ENCODE measurements around the gene RNASE7.

Gene RNASE7

GRCh38 chr14:21068521-21069387, 26.6 kb downstream of the RNASE7 start:
- no peak for DNase-seq (ENCODE audit: low read depth)

GRCh38 chr14:21069388-21070082, 27.4 kb downstream of the RNASE7 start:
- no peak for DNase-seq (ENCODE audit: low read depth)

DNA sequence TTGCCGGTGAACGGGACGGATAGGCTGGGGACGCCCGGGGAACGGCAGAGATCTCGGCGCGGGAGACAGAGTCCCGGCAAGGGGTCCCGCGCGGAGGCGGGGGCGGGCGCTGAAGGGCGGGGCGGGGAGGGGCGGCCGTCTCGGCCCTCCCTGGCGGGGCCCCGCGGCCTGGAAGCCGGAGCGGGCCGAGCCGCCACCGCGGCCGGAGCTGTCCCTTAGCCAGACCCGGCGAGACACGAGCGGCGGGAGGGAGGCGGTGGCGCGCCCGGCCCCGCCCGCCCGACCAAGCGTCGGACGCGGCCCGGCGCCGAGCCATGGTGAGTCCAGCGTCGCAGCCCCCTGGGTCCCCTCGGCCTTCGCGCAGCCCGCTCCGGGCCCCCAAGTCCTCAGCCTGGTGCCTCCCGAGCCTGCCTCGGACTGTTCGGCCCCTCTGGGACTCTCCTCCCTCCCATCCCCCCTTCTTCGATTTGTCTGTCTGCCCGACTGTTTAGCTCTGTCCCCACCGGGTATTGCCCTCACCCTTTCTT, 28.0 kb downstream of the RNASE7 start, which contains the start of gene ARHGEF40:
TSS of gene ARHGEF40 (plus strand) at position 222 of the 527 bp plus-strand sequence. CDS start at position 315, 93 bp downstream.
- DNase-seq (ENCODE audit: low read depth), result no peak

DNA sequence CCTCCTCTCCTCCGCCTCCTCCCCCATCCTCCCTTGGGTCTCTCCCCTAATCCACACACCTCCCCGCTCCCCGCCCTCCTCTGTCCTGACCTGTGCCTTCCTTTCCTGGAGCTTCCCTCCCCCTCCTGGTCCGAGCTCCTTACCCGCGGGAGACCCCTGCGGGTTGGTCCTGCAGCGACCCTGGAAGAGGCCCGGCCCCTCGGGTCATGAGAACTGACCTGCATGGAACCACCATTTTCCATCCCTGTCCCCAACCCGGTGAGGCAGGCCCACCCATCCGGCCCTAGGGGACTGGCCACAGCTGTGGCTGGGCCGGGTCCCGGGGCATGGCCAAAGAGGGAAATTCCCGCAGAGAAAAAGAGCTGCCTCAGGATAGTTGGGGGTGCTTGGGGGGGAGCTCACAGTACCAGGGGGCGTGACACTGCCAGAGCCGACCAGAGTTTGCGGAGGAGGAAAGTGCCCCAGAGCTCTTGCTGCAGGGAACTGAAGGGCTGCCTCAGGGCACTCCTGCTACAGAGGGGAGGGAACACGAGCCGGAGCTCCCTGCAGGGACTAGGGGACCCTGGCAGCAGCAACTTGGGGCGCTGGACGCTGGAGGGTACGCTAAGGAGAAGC, 28.6 kb downstream of the RNASE7 start:
- DNase-seq (ENCODE audit: low read depth), result no peak

DNA sequence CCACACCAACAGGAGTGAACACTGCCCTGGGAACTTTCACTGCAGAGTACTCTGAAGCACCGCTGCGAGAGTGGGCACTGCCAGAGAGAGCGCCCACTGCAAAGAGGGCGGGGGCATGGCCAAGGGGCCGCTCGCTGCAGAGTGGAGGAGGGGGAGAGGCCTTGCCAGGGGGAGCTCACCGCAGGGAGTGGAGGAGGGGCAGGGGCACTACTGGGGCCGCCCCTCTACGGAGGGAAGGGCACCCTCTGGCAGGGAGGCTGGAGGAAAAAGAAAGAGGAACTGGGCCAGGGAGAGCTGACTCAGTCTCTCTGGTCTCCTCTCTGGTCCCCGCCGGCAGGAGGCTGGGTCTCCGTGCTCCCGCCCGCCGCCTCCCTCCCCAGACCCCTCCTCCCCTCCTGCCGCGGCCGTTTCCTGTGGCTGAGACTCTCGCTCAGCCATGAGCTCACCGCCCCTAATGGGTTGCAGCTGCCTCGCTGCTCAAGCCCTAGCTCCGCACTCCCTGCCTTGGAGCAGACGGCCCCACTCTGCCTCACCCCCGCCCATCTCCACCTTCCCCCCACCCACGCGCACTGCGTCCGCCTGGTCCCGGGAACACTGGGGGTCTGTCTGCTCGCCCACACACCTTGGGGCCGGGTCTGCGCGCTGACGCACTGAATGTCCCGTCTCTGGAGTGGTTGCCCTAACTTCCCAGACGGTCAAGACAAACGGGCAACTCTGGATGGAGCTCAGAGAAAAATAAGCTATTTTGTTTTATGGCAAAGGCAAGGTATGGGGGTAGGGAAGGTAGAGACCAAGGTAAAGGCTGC, 29.3 kb downstream of the RNASE7 start:
- no peak for DNase-seq (ENCODE audit: low read depth)

GRCh38 chr14:21072031-21072473, 29.9 kb downstream of the RNASE7 start:
- no peak for DNase-seq (ENCODE audit: low read depth)

GRCh38 chr14:21072781-21073339, 30.7 kb downstream of the RNASE7 start:
- no peak for DNase-seq (ENCODE audit: low read depth)

- no peak for DNase-seq (ENCODE audit: low read depth)
Observed at GRCh38 chr14:21073921-21074320, 31.8 kb downstream of the RNASE7 start.

DNA sequence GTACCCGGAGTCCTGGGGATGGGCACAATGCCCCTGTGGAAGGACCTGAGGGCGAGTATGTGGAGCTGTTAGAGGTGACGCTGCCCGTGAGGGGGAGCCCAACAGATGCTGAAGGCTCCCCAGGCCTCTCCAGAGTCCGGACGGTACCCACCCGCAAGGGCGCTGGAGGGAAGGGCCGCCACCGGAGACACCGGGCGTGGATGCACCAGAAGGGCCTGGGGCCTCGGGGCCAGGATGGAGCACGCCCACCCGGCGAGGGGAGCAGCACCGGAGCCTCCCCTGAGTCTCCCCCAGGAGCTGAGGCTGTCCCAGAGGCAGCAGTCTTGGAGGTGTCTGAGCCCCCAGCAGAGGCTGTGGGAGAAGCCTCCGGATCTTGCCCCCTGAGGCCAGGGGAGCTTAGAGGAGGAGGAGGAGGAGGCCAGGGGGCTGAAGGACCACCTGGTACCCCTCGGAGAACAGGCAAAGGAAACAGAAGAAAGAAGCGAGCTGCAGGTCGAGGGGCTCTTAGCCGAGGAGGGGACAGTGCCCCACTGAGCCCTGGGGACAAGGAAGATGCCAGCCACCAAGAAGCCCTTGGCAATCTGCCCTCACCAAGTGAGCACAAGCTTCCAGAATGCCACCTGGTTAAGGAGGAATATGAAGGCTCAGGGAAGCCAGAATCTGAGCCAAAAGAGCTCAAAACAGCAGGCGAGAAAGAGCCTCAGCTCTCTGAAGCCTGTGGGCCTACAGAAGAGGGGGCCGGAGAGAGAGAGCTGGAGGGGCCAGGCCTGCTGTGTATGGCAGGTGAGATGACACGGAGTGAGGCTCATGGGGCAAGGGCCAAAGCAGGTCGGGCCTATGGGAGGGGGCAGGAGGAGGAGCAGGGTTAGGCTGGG, 32.5 kb downstream of the RNASE7 start:
- DNase-seq (ENCODE audit: low read depth), result no peak

DNA sequence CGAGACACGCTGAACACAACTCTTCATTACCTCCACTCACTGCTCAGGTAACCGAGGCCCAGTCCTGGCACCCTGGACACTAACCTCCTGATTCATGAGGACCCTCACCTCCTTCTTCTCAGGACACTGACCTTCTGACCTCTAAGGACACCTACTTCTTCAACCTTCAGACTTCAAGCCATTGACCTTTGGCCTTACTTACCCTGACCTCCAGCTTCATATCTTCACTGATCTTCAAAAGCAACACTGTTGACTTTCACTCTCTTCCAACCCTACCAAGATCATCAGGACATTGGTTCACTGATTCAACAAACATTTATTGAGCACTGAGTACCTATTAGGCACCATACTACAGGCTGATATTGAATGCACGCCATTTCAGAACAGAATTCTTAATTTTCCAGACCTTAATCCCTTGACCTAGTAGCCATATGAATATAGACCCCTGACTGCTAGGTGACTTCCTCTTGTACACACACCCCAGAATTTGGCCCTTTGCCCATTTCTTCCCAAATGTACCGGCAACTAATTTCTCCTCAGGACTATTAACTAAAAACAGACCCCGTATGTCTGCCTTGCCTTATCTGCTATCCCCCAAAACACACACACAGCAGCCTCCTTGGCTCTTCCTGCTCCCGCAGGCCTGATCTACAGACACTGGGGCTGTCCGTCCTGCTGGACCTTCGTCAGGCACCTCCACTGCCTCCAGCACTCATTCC, 33.7 kb downstream of the RNASE7 start:
- no peak for DNase-seq (ENCODE audit: low read depth)

GRCh38 chr14:21077672-21078071, 35.5 kb downstream of the RNASE7 start:
- DNase-seq (ENCODE audit: low read depth), result no peak

DNA sequence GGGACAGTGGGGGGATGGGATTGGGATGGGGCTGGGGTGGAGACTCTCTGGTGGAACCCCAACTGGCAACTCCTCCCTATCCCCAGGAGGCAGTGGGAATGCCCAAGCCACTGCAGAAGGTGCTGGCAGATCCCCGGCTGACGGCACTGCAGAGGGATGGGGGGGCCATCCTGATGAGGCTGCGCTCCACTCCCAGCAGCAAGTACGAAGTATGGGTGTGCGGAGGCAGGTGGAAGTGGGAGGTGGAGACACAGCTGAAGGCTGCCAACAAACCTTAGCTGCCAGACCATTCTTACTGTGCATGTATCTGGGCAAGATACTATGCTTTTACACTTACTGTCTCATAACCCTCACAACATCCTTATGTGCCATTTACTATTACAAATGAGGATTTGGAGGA, 36.1 kb downstream of the RNASE7 start:
- DNase-seq (ENCODE audit: low read depth), result no peak

DNA sequence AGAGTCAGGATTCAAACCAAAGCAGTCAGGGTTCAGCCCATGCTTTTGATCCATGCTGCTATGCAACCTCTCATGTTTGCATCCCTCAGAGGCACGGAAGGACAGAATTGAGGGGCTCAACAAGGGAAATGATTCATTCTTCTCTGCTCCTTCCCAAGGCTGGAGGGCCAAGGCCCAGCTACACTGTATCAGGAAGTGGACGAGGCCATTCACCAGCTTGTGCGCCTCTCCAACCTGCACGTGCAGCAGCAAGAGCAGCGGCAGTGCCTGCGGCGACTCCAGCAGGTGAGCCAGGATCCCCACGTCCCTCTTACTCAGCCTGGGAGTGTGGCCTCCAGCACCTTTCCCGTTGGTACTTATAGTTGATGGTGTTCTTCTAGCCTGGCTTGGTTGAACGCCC, 36.6 kb downstream of the RNASE7 start:
- no peak for DNase-seq (ENCODE audit: low read depth)

DNA sequence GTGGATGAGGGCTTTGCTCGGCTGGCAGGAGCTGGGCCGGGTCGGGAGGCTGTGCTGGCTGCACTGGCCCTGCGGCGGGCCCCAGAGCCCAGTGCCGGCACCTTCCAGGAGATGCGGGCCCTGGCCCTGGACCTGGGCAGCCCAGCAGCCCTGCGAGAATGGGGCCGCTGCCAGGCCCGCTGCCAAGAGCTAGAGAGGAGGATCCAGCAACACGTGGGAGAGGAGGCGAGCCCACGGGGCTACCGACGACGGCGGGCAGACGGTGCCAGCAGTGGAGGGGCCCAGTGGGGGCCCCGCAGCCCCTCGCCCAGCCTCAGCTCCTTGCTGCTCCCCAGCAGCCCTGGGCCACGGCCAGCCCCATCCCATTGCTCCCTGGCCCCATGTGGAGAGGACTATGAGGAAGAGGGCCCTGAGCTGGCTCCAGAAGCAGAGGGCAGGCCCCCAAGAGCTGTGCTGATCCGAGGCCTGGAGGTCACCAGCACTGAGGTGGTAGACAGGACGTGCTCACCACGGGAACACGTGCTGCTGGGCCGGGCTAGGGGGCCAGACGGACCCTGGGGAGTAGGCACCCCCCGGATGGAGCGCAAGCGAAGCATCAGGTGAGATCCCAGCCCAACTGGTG, 39.5 kb downstream of the RNASE7 start:
- DNase-seq (ENCODE audit: low read depth), result no peak

- no peak for DNase-seq (ENCODE audit: low read depth)
Observed at GRCh38 chr14:21083565-21084325, 41.6 kb downstream of the RNASE7 start.

- no peak for DNase-seq (ENCODE audit: low read depth)
Observed at GRCh38 chr14:21084396-21084795, 42.2 kb downstream of the RNASE7 start.

- no peak for DNase-seq (ENCODE audit: low read depth)
Observed at GRCh38 chr14:21084998-21085853, 43.1 kb downstream of the RNASE7 start.
